A673 (cell line): ENCODE results near the gene MED15. TPM values are rescaled to one million over a fixed set of nuclear protein-coding genes. Genes with fewer than 3 reads are reported as not detected.

ENCODE experiments used
- BruUV-seq: library from RNA; stranded (reverse); fragments of 400-500 nt; replicated peaks from 2 replicates; lab custom pipeline; 2021; lab: Mats Ljungman, UMichigan
- CTCF ChIA-PET: fragments of 300-600 bp; sonication (Branson Sonifier 250); formaldehyde crosslinking; loops from one replicate; lab custom pipeline; 2022; ENCODE audit warnings: antibody characterized with exemption; lab: Charles Lee
- POLR2A ChIA-PET: fragments of 300-600 bp; sonication (Branson Sonifier 250); formaldehyde crosslinking; loops from one replicate; lab custom pipeline; 2022; ENCODE audit warnings: antibody characterized with exemption; ENCODE audit not compliant: low non-redundant PET; lab: Charles Lee
- DNase-seq: peaks from one replicate; pipeline ENCODE4 v3.0.0-alpha.2; 2015; ENCODE audit warnings: low spot score
- H3K27ac ChIP-seq: fragments of 200-600 bp; sonication (generic); 2 replicates; pipeline ENCODE4 v1.5.1; 2016; ENCODE audit warnings: mixed run types, low read depth, mild to moderate bottlenecking, mixed read lengths, antibody characterized with exemption, low read length; ENCODE audit not compliant: poor library complexity, severe bottlenecking
- H3K27me3 ChIP-seq: fragments of 200-600 bp; sonication (generic); replicated peaks from 2 replicates; pipeline ENCODE4 v1.6.1; 2017; ENCODE audit warnings: mixed run types, low read depth, mild to moderate bottlenecking, mixed read lengths, antibody characterized with exemption, low read length; ENCODE audit not compliant: insufficient read depth, poor library complexity
- H3K36me3 ChIP-seq: fragments of 200-600 bp; sonication (generic); 2 replicates; pipeline ENCODE4 v1.6.1; 2016; ENCODE audit warnings: mixed run types, mild to moderate bottlenecking, mixed read lengths, antibody characterized with exemption, low read length; ENCODE audit not compliant: insufficient read depth, poor library complexity, severe bottlenecking
- H3K4me1 ChIP-seq: fragments of 200-600 bp; sonication (generic); 2 replicates; pipeline ENCODE4 v1.6.1; 2017; ENCODE audit warnings: mixed run types, mild to moderate bottlenecking, mixed read lengths, antibody characterized with exemption, low read length; ENCODE audit not compliant: insufficient read depth, poor library complexity, severe bottlenecking
- H3K4me3 ChIP-seq: fragments of 200-600 bp; sonication (generic); 2 replicates; pipeline ENCODE4 v1.5.1; 2016; ENCODE audit warnings: low read depth, mixed run types, mild to moderate bottlenecking, mixed read lengths, low read length; ENCODE audit not compliant: poor library complexity, severe bottlenecking
- H3K9me3 ChIP-seq: fragments of 200-600 bp; sonication (generic); 2 replicates; pipeline ENCODE4 v1.6.1; 2016; ENCODE audit warnings: mixed run types, low read depth, mild to moderate bottlenecking, mixed read lengths, antibody characterized with exemption, low read length; ENCODE audit not compliant: poor library complexity, severe bottlenecking
- EZH2 ChIP-seq: fragments of 200-600 bp; sonication (generic); IDR thresholded peaks from 2 replicates; pipeline ENCODE4 v1.6.1; 2017; ENCODE audit warnings: borderline replicate concordance, low read depth, mild to moderate bottlenecking, mixed read lengths, antibody characterized with exemption, low read length; ENCODE audit not compliant: poor library complexity, severe bottlenecking
- intact Hi-C: fragments of 100-400 bp; cut with micrococcal nuclease; formaldehyde crosslinking; loops from one replicate; pipeline ENCODE4 v1.10.0; 2022; ENCODE audit not compliant: unreplicated experiment
- total RNA-seq: library from RNA; stranded (reverse); gene quantifications from 2 replicates; pipeline ENCODE4 v1.2.3, GENCODE V29; 2021
- TF ChIP-seq, protein P1 (sequence below): fragments of 300-800, 200-600 bp; sonication (generic); conservative IDR thresholded peaks from 2 replicates; pipeline ENCODE4 v1.5.1; 2017; ENCODE audit warnings: low read depth, mild to moderate bottlenecking, antibody characterized with exemption, low read length, moderate library complexity, mixed read lengths

MED15 gene
- total RNA-seq, 1 experiment from 2014 or later = 96.2 TPM

DNA sequence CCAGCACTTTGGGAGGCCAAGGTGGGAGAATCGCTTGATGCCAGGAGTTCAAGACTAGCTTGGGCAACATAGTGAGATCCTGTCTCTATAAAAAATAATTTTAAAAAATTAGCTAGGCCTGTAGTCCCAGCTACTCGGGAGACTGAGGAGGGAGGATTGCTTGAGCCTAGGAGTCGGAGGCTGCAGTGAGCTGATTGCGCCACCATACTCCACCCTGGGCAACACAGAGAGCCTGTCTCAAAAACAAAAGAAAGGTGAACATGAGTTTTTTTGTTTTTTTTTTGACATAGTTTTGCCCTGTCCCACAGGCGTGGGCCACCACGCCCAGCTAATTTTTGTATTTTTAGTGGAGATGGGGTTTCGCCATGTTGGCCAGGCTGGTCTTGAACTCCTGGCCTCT lies 17.6 kb downstream of the MED15 start:
- TF ChIP-seq EZH2 = no peak
- TF ChIP-seq, protein P1, sequence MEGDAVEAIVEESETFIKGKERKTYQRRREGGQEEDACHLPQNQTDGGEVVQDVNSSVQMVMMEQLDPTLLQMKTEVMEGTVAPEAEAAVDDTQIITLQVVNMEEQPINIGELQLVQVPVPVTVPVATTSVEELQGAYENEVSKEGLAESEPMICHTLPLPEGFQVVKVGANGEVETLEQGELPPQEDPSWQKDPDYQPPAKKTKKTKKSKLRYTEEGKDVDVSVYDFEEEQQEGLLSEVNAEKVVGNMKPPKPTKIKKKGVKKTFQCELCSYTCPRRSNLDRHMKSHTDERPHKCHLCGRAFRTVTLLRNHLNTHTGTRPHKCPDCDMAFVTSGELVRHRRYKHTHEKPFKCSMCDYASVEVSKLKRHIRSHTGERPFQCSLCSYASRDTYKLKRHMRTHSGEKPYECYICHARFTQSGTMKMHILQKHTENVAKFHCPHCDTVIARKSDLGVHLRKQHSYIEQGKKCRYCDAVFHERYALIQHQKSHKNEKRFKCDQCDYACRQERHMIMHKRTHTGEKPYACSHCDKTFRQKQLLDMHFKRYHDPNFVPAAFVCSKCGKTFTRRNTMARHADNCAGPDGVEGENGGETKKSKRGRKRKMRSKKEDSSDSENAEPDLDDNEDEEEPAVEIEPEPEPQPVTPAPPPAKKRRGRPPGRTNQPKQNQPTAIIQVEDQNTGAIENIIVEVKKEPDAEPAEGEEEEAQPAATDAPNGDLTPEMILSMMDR = no peak

DNA sequence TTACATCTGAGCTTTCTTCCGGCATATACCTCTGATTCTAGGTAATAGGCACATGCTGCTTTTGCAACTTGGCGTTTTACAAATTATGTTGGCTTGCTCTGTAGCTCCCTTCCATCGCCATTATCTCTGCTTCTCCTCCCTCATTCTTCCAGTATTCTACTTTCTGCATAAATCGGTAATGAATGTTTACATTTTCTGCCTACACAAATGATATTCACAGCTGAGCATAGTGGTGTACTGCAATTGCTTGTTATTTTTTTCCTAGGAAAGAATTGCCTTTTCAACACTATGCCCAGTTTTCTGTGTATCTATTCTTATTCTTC lies 18.9 kb downstream of the MED15 start:
- BruUV-seq = no TSS peak
- Histone ChIP-seq H3K27me3 (no peaks in the 10 kb centered on the region), H3K27ac (peak overlapping the region; percentile 77), H3K9me3 (no peaks in the 10 kb centered on the region), H3K36me3 (peaks cover 5% of the 10 kb centered on the region), H3K4me3 (no peak overlapping the region), H3K4me1 (peaks cover 47% of the 10 kb centered on the region)
- no peak for DNase-seq
- TF ChIP-seq EZH2 = no peak
- TF ChIP-seq, protein P1 = no peak
- ChIA-PET POLR2A (no interaction called here), CTCF (interaction anchor here (0.7 to 1.0 kb wide), 2 partner anchors 30 to 42 kb away, joined by 3 read pairs; no protein-coding TSS in a partner anchor)
- intact Hi-C loops = no loop called here

More for the DNA sequence above, 17.6 kb downstream of the MED15 start:
- H3K4me3 ChIP-seq = no peak overlapping the region
- H3K9me3 ChIP-seq = no peaks in the 10 kb centered on the region
- no TSS peak for BruUV-seq
- intact Hi-C loops = no loop called here
- no peaks in the 10 kb centered on the region for H3K27me3 ChIP-seq
- H3K27ac ChIP-seq = peak overlapping the region; percentile 28
- POLR2A ChIA-PET = no interaction called here
- DNase-seq = no peak
- peaks cover 43% of the 10 kb centered on the region for H3K4me1 ChIP-seq
- CTCF ChIA-PET = no interaction called here
- H3K36me3 ChIP-seq = peaks cover 11% of the 10 kb centered on the region

DNA sequence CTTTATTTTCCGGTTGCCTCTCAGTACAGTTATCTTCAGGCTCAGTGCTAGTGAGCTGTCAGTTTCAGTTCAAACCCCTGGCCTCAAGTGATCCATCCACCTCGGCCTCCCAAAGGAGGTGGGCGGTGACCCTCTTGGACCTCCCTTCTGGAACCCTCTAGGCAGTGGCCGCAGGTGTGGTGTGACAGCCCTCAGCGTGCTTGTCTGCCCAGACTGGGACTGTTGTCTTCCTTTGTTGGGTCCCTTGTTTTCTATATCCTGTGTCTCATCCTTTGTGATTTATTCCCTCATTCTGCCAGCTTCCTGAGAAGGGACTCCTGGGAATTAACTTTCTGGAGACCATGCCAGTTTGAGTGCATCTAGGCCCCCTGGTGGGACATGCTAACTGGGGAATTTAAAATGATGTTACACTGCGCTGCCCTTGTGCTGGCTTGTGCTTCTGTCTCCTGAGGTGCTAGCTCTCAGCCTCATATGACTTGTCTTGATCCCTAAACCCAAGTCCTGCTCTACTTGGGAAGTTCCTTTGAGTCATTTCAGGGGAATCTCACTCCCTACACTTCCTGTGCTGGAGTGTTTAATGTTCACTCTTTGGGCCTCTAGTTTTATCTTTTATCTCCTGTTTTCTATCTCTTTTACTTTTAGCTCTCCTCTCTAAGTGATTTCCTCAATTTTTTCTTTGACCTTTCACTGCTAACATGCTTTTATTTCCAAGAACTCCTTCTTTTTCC lies 19.4 kb downstream of the MED15 start:
- peaks cover 5% of the 10 kb centered on the region for H3K36me3 ChIP-seq
- H3K4me3 ChIP-seq = no peak overlapping the region
- no peaks in the 10 kb centered on the region for H3K27me3 ChIP-seq
- H3K27ac ChIP-seq = peak overlapping the region; percentile 77
- TF ChIP-seq EZH2 = no peak
- TF ChIP-seq, protein P1 = no peak; the same call in 1 of the 2 replicates
- H3K4me1 ChIP-seq = peaks cover 53% of the 10 kb centered on the region
- BruUV-seq = no TSS peak
- peak; percentile 97 for DNase-seq
- H3K9me3 ChIP-seq = no peaks in the 10 kb centered on the region
- CTCF ChIA-PET = interaction anchor here (0.7 to 1.0 kb wide), 2 partner anchors 30 to 41 kb away, joined by 3 read pairs; no protein-coding TSS in a partner anchor
- intact Hi-C loops = no loop called here
- POLR2A ChIA-PET = no interaction called here
